NCI-H2029 treated with DMSO at 0.1 percent for 48 hours (cell line): ENCODE measurements around the gene CKAP4.

Experiments
- DNase-seq: peaks from one replicate; lab custom pipeline; 2025; lab: John Stamatoyannopoulos, UW

The CKAP4 gene

GRCh38 chr12:106240821-106241220, 7.0 kb downstream of the CKAP4 start:
- no peak for DNase-seq

- DNase-seq = no peak
These were observed 7.9 kb downstream of the CKAP4 start for GRCh38 chr12:106239951-106240335.

GRCh38 chr12:106239241-106239950, 8.4 kb downstream of the CKAP4 start:
- no peak for DNase-seq

- DNase-seq = no peak
These were observed 9.7 kb downstream of the CKAP4 start for GRCh38 chr12:106238146-106238545.

- DNase-seq = no peak
These were observed 12.1 kb downstream of the CKAP4 start for GRCh38 chr12:106235770-106236169.

- no peak for DNase-seq
These were observed 13.4 kb downstream of the CKAP4 start for GRCh38 chr12:106234449-106234848.

GRCh38 chr12:106233011-106233410, 14.8 kb downstream of the CKAP4 start:
- DNase-seq = no peak

GRCh38 chr12:106229036-106229591, 18.7 kb downstream of the CKAP4 start:
- DNase-seq = no peak

GRCh38 chr12:106228320-106228710, 19.5 kb downstream of the CKAP4 start:
- no peak for DNase-seq

- DNase-seq = no peak
These were observed 20.0 kb downstream of the CKAP4 start for GRCh38 chr12:106227641-106228319.

- DNase-seq = peak; percentile 74
These were observed 20.8 kb downstream of the CKAP4 start for GRCh38 chr12:106226884-106227640.

GRCh38 chr12:106224355-106224706, 23.5 kb downstream of the CKAP4 start:
- DNase-seq = no peak

- peak; percentile 45 for DNase-seq
These were observed 24.1 kb downstream of the CKAP4 start for GRCh38 chr12:106223485-106224354.

- no peak for DNase-seq
These were observed 27.3 kb downstream of the CKAP4 start for GRCh38 chr12:106220536-106220935.

GRCh38 chr12:106219043-106219442, 28.8 kb downstream of the CKAP4 start:
- no peak for DNase-seq

GRCh38 chr12:106217706-106218105, 30.1 kb downstream of the CKAP4 start:
- no peak for DNase-seq

GRCh38 chr12:106214571-106214970, 33.2 kb downstream of the CKAP4 start:
- DNase-seq = no peak

- DNase-seq = no peak
These were observed 34.2 kb downstream of the CKAP4 start for GRCh38 chr12:106213662-106214061.

- DNase-seq = no peak
These were observed 35.8 kb downstream of the CKAP4 start for GRCh38 chr12:106211973-106212372.

GRCh38 chr12:106205208-106206069, 42.4 kb downstream of the CKAP4 start:
- no peak for DNase-seq

GRCh38 chr12:106204312-106204711, 43.5 kb downstream of the CKAP4 start:
- DNase-seq = no peak
